Hepatocyte (in vitro differentiated cells): ENCODE results near the gene TEAD1.

ENCODE experiments used
- CTCF ChIP-seq: fragments of 200-600 bp; sonication (generic); IDR thresholded peaks from 2 replicates; pipeline ENCODE4 v1.5.1; 2016; ENCODE audit warnings: antibody characterized with exemption, mild to moderate bottlenecking; ENCODE audit not compliant: poor library complexity
- EZH2 ChIP-seq: fragments of 200-600 bp; sonication (generic); IDR thresholded peaks from 2 replicates; pipeline ENCODE4 v1.6.1; 2016; ENCODE audit warnings: antibody characterized with exemption, mild to moderate bottlenecking, borderline replicate concordance
- EZH2phosphoT487 ChIP-seq: fragments of 200-600 bp; sonication (generic); IDR thresholded peaks from one replicate; pipeline ENCODE4 v1.6.1; 2018; ENCODE audit warnings: antibody characterized with exemption, mild to moderate bottlenecking, low read depth, moderate library complexity; ENCODE audit not compliant: unreplicated experiment, severe bottlenecking

GRCh38 chr11:12719221-12719620 lies 45.0 kb downstream of the TEAD1 start:
- TF ChIP-seq CTCF (no peak), EZH2phosphoT487 (no peak), EZH2 (no peak)
